PFSK-1 (cell line): ENCODE measurements around the gene CSRP3.

Source experiments
- POLR2AphosphoS5 ChIP-seq: IDR thresholded peaks from 2 replicates; pipeline ENCODE4 v1.6.1; 2012; ENCODE audit warnings: low read depth, mild to moderate bottlenecking, control low read depth, low read length, moderate library complexity
- REST ChIP-seq, 2 experiments: IDR thresholded peaks; 2 replicates each; pipeline versions ENCODE4 v1.6.1 to v1.8.0; 2011 to 2012; ENCODE audit warnings: low read depth in 2 of 2, low read length in 2 of 2, control low read depth in 1 of 2, inconsistent platforms in 1 of 2, mild to moderate bottlenecking in 1 of 2, moderate library complexity in 1 of 2; ENCODE audit not compliant: insufficient read depth in 1 of 2

GRCh38 chr11:19161651-19162050, 40.1 kb downstream of the CSRP3 start:
- no peak for TF ChIP-seq POLR2AphosphoS5
- no peak for TF ChIP-seq REST (IDR thresholded peaks at IDR 0.05; ENCODE audit: insufficient read depth in 1 of 2, low read depth in 2 of 2, low read length in 2 of 2)
